ENCODE results near the gene C17orf50.

The C17orf50 gene

DNA sequence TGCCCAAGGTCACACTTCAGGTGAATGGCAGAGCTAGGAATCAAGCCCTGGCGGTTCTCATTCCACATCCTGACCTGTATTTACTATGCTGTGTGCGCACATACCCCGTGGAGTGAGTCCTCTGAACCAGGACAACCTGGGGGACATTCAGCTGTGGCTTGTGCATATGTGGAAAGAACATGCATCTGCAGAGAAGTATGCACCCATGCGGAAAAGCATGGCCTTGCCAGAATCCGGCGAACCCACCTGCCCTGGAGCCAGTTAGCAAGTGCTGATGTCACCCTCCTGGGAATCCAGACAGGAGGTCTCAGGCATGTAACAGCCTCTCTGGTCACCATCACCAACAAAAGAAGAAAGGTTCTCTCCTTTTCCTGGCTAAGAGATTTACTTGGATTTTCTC lies 27.3 kb upstream of the C17orf50 start:
- H3K4me3 ChIP-seq (replicated peaks; ENCODE audit: low read depth, low read length): no peak overlapping the region
- DNase-seq (ENCODE audit: low read depth): no peak
- TF ChIP-seq, protein P1, sequence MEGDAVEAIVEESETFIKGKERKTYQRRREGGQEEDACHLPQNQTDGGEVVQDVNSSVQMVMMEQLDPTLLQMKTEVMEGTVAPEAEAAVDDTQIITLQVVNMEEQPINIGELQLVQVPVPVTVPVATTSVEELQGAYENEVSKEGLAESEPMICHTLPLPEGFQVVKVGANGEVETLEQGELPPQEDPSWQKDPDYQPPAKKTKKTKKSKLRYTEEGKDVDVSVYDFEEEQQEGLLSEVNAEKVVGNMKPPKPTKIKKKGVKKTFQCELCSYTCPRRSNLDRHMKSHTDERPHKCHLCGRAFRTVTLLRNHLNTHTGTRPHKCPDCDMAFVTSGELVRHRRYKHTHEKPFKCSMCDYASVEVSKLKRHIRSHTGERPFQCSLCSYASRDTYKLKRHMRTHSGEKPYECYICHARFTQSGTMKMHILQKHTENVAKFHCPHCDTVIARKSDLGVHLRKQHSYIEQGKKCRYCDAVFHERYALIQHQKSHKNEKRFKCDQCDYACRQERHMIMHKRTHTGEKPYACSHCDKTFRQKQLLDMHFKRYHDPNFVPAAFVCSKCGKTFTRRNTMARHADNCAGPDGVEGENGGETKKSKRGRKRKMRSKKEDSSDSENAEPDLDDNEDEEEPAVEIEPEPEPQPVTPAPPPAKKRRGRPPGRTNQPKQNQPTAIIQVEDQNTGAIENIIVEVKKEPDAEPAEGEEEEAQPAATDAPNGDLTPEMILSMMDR (IDR thresholded peaks at IDR 0.05; ENCODE audit: low read length, missing control alignments): no peak

DNA sequence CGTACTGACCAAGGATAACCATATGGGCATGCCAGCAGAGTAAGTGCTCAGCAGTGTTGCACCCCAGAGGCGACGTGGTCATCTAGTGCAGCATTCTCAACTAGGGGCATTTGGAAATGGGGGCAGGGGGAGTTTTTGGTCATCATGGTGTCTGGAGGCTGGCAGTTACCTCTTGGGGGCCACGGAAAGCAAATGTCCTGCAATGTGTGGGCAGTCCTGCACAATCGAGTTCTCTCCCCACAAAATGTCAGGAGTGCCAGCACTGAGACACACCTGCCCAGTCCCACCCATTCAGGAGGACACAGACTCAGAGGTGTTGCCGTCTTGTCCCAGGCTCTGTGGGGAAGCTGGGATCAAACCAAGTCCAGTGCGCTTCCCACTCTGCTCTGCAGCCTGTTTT lies 26.3 kb upstream of the C17orf50 start:
- H3K4me3 ChIP-seq (replicated peaks; ENCODE audit: low read depth, low read length): no peak overlapping the region
- TF ChIP-seq, protein P1 (IDR thresholded peaks at IDR 0.05; ENCODE audit: low read length, missing control alignments): no peak
- no peak for DNase-seq (ENCODE audit: low read depth)

DNA sequence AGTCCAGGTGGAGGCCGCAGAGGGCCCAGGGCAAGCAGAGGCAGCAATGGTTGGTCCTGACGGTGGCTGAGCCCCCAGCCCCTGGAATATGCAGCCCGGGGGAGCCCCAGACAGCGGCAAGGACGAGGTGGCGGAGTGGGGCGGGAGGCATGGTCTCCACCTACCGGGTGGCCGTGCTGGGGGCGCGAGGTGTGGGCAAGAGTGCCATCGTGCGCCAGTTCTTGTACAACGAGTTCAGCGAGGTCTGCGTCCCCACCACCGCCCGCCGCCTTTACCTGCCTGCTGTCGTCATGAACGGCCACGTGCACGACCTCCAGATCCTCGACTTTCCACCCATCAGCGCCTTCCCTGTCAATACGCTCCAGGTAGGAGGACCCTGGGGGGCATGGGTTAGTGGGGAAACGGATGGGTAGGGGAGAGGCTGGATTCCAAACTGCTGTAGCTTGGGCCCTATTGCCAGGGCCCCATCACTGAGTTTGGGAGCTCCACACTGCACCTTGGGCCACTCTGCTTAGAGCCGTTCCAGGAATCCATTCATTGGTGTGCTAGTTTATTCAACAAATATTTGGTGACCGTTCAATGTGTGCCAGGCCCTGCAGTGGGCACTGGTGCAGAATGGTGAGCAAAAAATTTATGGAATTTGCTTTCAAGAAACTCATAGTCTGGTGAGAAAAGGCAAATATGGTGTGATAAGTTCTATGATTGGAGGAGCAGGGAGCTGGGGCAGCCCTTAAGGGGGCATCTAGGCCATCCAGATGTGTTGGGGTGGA lies 25.5 kb upstream of the C17orf50 start:
- H3K4me3 ChIP-seq (replicated peaks; ENCODE audit: low read depth, low read length): no peak overlapping the region
- TF ChIP-seq, protein P1 (IDR thresholded peaks at IDR 0.05; ENCODE audit: low read length, missing control alignments): no peak
- no peak for DNase-seq (ENCODE audit: low read depth)

DNA sequence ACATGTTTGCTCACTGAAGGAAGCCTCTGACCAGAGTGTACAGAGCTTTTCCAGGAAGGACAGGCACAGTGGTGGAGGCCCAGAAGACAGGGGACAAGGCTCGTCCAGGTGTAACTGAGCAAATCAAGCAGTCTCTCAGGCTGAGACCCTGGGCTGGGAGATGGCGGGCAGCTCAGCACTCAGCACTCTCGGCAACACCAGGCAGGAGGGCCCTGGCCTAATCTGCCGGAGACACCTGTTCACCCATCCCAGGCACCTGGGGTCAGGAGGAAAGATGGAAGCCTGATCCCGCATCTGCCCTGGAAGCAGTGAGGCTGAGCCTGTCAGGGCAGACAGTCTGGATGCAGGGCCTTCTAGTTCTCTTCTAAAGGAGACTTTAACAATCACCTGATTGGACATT lies 24.5 kb upstream of the C17orf50 start:
- no peak for DNase-seq (ENCODE audit: low read depth)
- TF ChIP-seq, protein P1 (IDR thresholded peaks at IDR 0.05; ENCODE audit: low read length, missing control alignments): no peak
- H3K4me3 ChIP-seq (replicated peaks; ENCODE audit: low read depth, low read length): no peak overlapping the region

DNA sequence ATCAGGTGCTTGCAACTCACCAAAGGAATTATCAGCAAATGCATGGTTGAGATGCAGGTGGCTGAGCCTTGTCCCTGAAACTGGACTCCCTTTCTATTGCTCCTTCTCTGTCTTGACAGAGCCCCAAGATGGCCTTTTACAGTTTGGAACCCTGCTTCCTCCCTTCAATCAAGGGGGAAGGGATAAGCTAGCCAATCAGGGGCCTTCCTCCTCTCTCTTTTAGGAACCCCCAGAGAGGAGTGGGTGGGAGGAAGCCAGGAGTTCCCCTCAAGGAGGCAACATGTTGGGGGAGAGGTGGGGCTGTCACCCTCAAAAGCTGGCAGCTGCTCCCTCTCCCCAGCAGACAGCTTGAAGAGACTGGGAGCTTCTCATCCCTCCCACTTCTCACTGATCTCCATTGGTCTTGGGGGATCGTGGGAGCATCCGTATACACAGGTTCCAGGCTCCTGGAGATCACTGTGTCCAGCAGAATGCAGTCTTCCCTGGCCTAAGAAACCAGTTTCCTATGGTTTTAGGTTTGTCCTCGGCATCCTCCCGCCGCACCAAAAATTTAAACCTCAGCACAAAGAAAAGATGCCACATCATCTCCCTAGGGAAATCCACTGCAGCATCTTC lies 22.1 kb upstream of the C17orf50 start:
- TF ChIP-seq, protein P1 (IDR thresholded peaks at IDR 0.05; ENCODE audit: low read length, missing control alignments): no peak
- no peak overlapping the region for H3K4me3 ChIP-seq (replicated peaks; ENCODE audit: low read depth, low read length)
- DNase-seq (ENCODE audit: low read depth): no peak

DNA sequence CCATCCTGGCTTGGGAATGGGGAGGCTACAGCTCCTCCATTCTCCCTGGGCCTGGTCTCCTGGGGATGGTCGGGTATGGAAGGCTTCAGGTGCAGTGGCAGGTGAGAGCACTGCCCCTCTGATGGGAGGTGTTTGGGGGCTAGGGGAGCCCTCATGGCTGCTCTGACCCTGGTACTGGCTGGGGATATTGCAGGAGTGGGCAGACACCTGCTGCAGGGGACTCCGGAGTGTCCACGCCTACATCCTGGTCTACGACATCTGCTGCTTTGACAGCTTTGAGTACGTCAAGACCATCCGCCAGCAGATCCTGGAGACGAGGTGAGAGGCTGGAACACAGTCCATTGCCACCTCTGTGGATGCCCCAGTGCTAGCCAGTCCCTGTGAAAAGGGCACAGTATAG lies 20.5 kb upstream of the C17orf50 start:
- no peak overlapping the region for H3K4me3 ChIP-seq (replicated peaks; ENCODE audit: low read depth, low read length)
- DNase-seq (ENCODE audit: low read depth): no peak
- TF ChIP-seq, protein P1 (IDR thresholded peaks at IDR 0.05; ENCODE audit: low read length, missing control alignments): no peak

All from fibroblast of pulmonary artery (primary cell).